ENCODE measurements around the gene LEFTY1. TPM values are rescaled to one million over a fixed set of nuclear protein-coding genes. Genes with fewer than 3 reads are reported as not detected.

Gene LEFTY1
- total RNA-seq, 1 donor from 2014 or later: 0.99 TPM

- Mint-ChIP-seq H3K27me3 (ENCODE audit: low read depth) (no peaks in the 10 kb centered on the region), H3K4me1 (ENCODE audit: low read depth) (peaks cover 49% of the 10 kb centered on the region), H3K9me3 (ENCODE audit: low read depth) (no peaks in the 10 kb centered on the region), H3K4me3 (ENCODE audit: unreplicated experiment) (peak overlapping the region; percentile 47), H3K27ac (ENCODE audit: unreplicated experiment) (peak overlapping the region; percentile 95), H3K36me3 (ENCODE audit: low read depth) (peaks cover 10% of the 10 kb centered on the region)
- peak; percentile 76 for DNase-seq (ENCODE audit: low spot score)
- peak; percentile 78 for TF ChIP-seq CTCF (IDR thresholded peaks at IDR 0.05)
Observed at GRCh38 chr1:225877580-225877979, 11.4 kb downstream of the LEFTY1 start.

DNA sequence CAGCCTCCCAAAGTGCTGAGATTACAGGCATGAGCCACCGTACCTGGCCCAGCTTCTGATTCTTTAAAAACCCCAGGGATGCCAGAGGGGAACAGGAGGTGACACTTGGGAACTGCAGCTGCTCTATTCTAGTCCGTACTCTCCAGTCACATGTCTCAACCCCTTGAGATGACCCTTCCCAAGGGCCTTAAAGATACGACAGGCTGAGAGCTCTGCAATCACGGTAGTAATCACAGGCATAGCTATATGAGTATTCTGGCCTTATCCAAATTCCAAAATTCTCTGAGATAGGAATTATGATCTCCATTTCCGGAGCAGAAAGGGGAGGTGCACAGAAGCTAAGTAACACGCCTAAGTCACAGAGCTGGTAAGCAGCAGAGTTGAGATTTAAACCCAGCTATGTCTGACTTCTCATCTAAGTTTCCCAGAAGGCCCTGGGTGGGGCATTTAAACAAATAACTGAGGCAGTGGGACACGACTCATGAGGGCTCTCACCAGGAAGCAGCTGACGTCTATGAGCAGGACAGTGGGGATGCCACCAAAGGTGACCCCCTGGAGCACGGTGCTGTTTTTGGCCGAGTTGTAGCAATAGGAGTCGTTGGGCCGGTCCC, 11.9 kb downstream of the LEFTY1 start:
- peaks cover 10% of the 10 kb centered on the region for H3K36me3 Mint-ChIP-seq (ENCODE audit: low read depth)
- H3K4me1 Mint-ChIP-seq (ENCODE audit: low read depth): peaks cover 50% of the 10 kb centered on the region
- no peaks in the 10 kb centered on the region for H3K27me3 Mint-ChIP-seq (ENCODE audit: low read depth)
- peak overlapping the region; percentile 47 for H3K4me3 Mint-ChIP-seq (ENCODE audit: unreplicated experiment)
- H3K9me3 Mint-ChIP-seq (ENCODE audit: low read depth): no peaks in the 10 kb centered on the region
- DNase-seq (ENCODE audit: low spot score): no peak
- TF ChIP-seq CTCF (IDR thresholded peaks at IDR 0.05): no peak
- peak overlapping the region; percentile 95 for H3K27ac Mint-ChIP-seq (ENCODE audit: unreplicated experiment)

GRCh38 chr1:225875044-225875815, 13.7 kb downstream of the LEFTY1 start:
- TF ChIP-seq CTCF (IDR thresholded peaks at IDR 0.05): no peak
- Mint-ChIP-seq H3K4me1 (ENCODE audit: low read depth) (peaks cover 46% of the 10 kb centered on the region), H3K9me3 (ENCODE audit: low read depth) (no peaks in the 10 kb centered on the region), H3K36me3 (ENCODE audit: low read depth) (peaks cover 16% of the 10 kb centered on the region), H3K4me3 (ENCODE audit: unreplicated experiment) (no peak overlapping the region), H3K27ac (ENCODE audit: unreplicated experiment) (no peak overlapping the region), H3K27me3 (ENCODE audit: low read depth) (no peaks in the 10 kb centered on the region)
- DNase-seq (ENCODE audit: low spot score): no peak

DNA sequence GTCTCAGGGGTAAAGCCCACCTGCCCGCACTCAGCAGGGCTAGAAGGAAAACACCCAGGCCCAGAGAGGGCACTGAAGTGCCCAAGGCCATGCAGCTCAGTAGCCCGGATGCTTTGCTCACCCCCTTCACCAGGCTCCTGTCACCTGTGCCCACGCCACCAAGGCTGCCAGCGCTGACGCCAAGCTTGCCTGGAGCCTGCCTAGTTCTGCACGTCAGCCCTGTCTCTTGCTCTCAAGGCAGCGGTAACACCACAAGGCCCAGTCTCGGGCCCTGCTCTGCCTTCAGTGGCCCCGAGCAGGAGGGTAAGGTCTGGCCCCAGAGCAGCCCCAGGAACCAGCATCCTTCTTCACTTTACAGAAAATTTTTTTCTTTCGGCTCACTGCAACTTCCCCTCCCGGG, 14.5 kb downstream of the LEFTY1 start:
- peaks cover 16% of the 10 kb centered on the region for H3K36me3 Mint-ChIP-seq (ENCODE audit: low read depth)
- no peak for TF ChIP-seq CTCF (IDR thresholded peaks at IDR 0.05)
- H3K4me3 Mint-ChIP-seq (ENCODE audit: unreplicated experiment): no peak overlapping the region
- peak; percentile 60 for DNase-seq (ENCODE audit: low spot score)
- no peaks in the 10 kb centered on the region for H3K9me3 Mint-ChIP-seq (ENCODE audit: low read depth)
- no peaks in the 10 kb centered on the region for H3K27me3 Mint-ChIP-seq (ENCODE audit: low read depth)
- H3K27ac Mint-ChIP-seq (ENCODE audit: unreplicated experiment): no peak overlapping the region
- peaks cover 38% of the 10 kb centered on the region for H3K4me1 Mint-ChIP-seq (ENCODE audit: low read depth)

GRCh38 chr1:225873281-225873850, 15.6 kb downstream of the LEFTY1 start:
- no peak for TF ChIP-seq CTCF (IDR thresholded peaks at IDR 0.05)
- Mint-ChIP-seq H3K9me3 (ENCODE audit: low read depth) (no peaks in the 10 kb centered on the region), H3K27ac (ENCODE audit: unreplicated experiment) (no peak overlapping the region), H3K4me3 (ENCODE audit: unreplicated experiment) (no peak overlapping the region), H3K4me1 (ENCODE audit: low read depth) (peaks cover 27% of the 10 kb centered on the region), H3K27me3 (ENCODE audit: low read depth) (no peaks in the 10 kb centered on the region), H3K36me3 (ENCODE audit: low read depth) (peaks cover 17% of the 10 kb centered on the region)
- peak; percentile 67 for DNase-seq (ENCODE audit: low spot score)

Measured in chondrocyte (in vitro differentiated cells).